ENCODE results near the gene NIT1.

NIT1 gene

DNA sequence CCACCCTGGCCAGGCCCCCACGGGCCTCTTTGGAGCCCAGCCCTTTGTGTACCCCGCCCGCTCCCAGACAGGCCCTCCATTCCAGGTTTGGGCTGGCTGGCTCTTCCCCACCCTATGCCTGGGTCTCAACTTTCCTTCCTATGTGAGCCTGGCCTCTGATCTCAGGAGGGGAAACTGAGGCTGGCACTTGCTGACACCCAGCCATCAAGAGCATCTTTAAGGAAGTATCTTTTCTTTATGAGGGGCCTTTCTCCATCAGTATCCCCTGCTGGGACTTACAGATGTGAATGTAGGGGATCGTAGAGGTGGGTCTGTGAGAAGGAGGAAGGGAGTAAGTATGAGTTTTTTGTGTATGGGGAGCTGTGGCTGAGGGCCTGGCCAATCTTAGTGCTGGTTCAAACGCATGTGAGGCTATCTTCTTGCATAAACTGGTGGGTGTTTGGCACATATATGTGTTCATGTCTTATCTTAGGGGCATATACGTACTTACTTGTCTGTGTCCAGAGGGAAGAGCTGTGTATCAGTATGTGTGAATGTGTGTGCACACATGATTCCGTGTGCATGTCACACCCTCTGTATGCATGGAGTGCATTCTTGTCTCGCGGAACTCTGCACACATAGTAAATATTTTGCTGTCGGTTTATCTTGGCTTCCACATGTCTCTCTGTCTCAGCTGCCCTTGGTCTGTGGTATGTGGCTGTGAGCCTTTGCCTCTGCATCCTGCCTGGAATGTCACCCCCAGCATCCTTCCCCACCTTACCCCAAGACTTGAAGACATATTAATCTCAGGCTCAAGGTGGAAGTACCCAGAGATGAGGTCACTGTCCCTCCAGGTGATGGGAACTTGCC is 33.9 kb upstream of the NIT1 start:
- no peak for DNase-seq (ENCODE audit: low read depth)

DNA sequence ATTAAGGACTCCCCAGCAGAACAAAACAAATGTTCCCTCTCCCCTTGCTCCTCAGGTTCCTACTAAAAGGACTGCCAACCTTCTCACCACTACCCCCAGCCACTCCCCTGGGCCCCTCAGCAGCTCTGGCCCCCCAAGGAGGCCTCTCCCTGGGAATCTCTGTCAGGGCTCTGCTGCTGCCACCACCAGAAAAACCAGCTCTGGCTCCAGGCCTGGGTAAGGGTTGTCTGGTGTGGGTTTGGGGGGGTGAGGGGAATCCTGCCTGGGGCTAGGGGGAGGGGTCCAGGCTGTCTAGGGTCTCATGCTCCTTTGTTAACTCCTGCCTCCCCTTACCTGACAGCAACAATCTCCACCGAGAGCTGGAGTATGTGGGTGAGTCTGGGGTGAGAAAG is 33.3 kb upstream of the NIT1 start:
- no peak for DNase-seq (ENCODE audit: low read depth)

DNA sequence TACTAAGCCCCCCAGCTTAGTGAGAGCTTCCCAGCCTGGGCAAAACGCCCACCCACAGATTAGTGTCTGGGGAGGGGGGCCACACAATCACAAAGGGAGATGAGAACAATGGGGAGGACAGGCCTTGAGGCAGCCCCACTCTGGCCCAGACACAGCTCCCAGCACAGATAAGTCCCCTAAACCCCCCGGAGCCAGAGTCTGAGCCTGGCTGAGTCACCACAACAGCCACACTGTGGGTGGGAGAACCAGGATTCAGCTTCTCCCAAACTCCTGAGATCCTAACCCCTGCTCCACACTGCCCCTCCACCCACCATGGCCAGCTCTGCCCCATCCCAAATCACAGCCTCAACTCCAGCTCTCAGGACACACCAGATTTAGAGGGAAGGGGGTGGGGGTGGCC is 32.7 kb upstream of the NIT1 start:
- DNase-seq (ENCODE audit: low read depth) = no peak

DNA sequence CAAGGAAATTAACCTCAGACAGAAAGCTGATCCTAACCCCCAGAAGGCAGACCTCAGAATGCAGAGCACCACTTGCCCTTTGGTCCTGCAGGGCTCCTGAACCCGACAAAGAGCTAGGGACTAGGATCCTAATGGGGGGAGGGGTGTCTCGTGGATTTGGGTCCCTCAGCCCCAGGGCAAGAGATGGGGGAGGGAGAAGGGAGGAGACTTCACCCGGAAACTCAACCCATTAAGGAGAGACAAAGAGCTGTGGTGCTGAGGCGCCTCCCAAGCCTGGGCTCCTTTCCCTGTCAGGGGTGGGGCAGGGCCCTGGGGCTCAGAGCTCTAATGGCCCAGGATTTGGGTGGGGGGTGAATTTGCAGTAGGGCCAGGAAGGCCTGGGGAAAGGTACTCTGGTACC is 31.4 kb upstream of the NIT1 start:
- no peak for DNase-seq (ENCODE audit: low read depth)

DNA sequence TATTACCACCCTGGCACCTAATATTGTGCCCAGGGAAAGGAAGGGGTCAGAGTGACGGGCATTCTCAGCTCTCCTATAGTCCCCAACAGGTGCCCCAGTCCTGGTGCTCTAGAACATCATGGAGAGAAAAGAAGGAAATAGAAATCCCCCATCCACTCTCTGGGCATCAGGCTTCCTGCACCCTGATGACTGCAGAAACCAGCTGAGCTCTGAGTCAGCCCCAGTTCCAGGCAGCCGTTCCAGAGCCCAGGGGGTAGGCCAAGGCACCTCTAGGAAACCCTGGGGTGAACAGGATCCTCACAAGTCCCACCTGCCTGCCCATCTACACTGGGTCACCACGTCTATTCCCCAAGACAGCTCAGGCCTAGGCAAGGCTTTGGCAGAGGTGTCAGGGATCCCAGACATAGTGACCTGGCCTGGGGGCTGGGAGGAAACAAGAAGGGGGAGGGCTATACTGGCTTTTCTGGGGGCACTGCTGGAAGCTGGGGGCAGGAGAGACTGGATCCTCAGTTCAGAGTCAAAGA is 29.3 kb upstream of the NIT1 start:
- DNase-seq (ENCODE audit: low read depth) = no peak

DNA sequence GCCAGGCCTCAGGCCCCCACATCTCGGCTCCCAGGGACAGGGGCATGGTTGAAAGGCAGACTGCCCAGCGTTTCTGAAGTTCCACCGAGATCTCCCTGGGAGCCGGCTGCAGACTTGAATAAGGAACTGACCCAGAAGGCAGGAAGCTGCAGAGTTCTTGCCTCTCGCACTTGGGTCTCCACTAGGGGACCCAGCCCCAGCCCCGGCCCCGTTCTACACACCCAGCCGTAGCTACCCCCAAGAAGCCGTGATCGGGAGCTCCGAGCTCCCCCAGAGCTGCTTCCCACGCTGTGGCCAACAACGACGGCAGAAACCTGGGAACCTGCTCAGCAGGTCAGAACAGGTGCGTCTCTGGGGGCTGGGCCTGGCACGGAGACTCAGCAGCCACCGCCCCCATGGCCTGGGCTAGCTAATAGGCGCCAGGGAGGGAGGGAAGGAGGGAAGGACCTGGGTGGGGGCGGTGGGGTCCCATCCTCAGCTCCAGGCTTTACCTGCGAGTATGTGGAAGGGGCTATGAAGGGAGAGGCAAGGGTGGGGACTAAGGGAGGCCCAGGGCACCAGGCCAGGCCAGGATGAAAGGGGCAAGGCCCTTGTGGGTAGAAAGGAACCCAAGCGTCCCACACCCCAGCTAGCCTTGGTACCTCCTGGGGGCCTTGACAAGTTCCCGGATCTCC is 28.5 kb upstream of the NIT1 start, which contains the start of gene NECTIN4:
Gene NECTIN4 (minus strand): TSS at position 308 of the 674 bp plus-strand sequence. CDS start 262 bp downstream, at position 46.
- DNase-seq (ENCODE audit: low read depth) = no peak

DNA sequence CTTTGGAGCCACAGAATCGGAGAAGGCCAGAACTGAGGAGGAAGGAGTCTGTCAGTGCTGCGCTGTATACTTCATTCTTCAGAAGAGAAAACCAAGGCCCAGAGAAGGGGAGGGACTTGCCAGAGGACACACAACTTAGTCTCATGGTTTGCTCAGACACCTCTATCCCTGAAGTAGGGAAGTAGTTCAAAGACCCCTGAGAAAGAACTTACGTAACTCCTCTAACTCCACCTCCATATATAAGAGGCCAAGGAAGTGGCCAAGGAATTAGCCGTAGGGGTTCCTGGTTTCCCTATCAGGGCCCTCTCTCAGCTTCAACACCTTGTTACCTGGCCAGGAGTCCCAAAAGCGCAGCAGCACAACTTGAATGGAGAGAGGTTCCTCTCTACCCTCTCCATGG is 28.0 kb upstream of the NIT1 start:
- DNase-seq (ENCODE audit: low read depth) = no peak

DNA sequence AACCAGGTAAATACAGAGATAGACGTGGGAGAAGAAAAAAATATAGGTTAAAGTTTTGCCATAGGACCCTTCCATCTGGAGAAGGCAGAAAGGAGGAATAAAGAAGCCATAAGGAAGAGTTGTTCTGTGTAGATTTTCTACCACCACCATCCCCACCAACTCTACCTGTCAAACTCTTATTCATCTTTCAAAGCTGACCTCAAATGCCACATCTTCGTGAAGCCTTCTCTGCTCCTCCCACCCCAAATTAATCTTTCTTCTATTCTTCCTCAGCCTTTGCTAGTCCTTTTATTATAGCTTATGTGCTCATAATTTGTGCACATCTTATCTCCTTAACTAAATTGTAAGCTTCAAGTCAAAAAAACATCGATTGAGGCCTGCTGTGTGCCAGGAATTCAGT is 27.3 kb upstream of the NIT1 start:
- DNase-seq (ENCODE audit: low read depth) = no peak

DNA sequence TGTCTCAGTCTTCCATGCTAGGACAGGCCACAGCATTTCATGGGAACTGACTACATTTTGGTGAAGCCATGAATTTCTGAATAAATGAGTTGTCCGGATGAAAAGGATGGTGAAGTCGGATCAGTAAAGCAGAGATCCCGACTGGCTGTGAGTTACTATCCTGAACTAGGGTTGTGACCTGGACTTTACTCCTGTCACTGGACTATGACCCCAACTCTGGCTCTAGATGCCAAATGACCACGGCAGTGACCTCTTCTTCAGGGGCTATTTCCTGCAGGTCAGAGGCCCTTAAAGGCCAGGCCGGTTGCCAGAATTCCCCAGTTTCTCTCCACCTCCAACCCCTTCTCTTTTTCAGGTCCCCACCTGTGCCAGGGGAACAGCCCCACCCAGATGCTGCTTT is 26.8 kb upstream of the NIT1 start:
- DNase-seq (ENCODE audit: low read depth) = no peak

DNA sequence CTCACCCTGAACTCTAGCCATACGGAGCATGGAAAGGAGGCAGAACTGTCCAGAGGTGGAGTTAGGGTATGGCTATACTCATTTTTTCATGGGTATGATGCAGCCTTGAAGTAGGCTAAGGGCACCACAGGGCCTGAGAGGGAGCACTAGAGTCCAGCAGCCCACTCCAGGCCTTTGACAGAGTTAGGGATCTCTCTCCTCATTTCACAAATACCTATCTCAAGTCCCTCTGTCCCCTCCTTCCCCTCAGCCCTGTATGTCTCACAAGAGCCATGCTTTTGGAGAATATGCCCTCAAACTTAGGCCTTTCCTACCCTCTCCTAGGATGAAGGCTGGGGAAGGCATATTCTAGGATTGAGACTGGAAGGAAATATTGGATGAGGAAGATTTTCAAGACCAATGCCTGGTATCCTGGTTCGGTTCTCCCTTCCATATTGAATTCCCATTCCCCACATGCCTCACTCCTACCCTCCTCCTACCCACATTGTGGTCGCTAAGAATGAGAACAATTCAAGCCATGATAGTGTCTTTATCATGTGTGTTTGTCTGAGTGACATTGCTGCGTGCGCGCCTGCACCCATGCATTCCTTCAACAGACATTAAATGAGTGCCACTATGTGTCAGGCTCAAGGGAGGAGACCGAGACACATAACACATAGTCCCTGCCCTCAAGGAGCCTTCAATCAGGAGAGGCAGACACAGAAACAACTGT is 26.0 kb upstream of the NIT1 start:
- DNase-seq (ENCODE audit: low read depth) = no peak

DNA sequence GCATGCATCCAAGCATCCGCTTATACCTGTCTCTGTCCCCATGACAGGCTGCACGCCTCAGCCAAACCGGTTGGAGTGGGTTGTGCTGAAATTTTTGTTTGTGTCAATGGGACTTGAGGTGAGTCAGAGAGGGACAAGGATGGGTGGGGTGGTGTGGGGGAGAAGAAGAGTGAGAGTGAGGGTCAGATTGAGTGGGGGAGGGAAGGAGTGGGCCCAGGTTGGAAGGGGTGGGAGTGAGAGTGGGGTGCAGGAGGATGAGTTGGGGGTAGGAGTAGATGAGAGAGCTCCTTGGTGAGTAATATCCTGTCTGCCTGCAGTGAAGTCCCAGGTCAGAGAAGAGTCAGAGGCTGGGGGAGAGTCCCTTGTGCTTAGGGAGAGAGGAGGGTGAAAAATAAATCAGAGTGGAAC is 25.3 kb upstream of the NIT1 start:
- no peak for DNase-seq (ENCODE audit: low read depth)

DNA sequence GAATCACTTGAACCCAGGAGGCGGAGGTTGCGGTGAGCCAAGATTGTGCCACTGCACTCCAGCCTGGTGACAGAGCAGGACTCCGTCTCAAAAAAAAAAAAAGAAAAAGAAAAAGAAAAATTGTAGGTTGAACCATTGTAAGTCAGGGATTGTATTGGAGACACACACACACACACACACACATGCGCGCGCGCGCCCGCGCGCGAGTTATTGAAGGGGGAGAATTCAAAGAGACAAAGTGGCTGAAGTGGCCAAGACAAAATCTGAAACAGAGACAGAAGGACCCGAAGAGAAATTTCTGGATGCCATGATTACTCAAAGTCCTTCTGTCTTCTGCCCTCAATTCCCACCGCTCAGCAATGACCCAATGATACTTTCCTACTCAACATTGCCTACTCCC is 23.4 kb upstream of the NIT1 start:
- no peak for DNase-seq (ENCODE audit: low read depth)

DNA sequence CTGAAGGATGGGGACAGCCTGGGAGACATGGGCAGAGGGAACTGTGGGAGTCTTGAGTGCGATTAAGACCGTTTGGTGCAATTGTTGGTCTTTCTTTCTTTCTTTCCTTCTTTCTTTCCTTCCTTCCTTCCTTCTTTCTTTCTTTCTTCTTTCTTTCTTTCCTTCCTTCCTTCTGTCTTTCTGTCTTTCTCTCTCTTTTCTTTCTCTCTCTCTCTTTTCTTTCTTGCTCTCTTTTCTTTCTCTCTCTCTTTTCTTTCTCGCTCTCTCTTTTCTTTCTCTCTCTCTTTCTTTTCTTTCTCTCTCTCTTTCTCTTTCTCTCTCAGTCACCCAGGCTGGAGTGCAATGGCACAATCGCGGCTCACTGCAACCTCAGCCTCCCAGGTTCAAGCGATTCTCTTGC is 22.7 kb upstream of the NIT1 start:
- DNase-seq (ENCODE audit: low read depth) = no peak

DNA sequence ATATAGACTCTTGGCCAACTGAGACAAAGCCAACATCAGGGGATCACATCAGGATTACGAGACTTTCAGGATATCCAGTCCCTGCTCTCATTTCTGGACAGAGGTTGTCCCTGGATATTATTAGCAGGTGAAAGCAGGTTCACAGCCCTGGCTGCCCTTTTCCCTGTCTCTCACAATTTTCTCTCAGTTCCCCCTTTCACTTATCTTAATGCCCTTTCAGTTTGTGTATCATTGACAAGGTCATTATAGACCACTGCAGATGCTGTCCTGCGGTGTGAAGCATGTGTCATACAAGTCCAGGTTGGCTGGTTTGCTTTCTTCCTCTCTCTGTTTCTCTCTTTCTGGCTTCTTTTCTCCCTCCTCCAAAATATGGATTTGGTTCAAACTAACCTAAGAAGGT is 21.9 kb upstream of the NIT1 start:
- DNase-seq (ENCODE audit: low read depth) = no peak

DNA sequence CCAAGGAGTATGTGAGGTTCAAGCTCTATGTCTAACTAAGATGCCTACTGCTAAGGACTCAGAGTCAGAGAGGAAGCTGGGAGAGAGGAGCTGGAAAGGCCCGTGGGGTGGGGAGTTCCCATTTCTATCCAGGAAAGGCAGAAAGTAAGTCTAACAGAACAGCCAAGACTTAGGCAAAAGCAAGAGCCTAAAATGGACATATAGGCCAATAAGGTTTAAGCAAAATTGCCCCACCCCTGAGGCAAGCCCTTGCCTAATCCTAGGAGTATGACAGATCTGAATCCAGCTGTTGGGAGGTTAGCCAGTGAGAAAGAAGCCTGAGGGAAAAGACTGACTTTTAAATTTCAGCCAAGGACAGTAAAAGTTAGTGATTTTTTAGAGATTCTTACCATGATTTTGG is 21.4 kb upstream of the NIT1 start:
- DNase-seq (ENCODE audit: low read depth) = no peak

DNA sequence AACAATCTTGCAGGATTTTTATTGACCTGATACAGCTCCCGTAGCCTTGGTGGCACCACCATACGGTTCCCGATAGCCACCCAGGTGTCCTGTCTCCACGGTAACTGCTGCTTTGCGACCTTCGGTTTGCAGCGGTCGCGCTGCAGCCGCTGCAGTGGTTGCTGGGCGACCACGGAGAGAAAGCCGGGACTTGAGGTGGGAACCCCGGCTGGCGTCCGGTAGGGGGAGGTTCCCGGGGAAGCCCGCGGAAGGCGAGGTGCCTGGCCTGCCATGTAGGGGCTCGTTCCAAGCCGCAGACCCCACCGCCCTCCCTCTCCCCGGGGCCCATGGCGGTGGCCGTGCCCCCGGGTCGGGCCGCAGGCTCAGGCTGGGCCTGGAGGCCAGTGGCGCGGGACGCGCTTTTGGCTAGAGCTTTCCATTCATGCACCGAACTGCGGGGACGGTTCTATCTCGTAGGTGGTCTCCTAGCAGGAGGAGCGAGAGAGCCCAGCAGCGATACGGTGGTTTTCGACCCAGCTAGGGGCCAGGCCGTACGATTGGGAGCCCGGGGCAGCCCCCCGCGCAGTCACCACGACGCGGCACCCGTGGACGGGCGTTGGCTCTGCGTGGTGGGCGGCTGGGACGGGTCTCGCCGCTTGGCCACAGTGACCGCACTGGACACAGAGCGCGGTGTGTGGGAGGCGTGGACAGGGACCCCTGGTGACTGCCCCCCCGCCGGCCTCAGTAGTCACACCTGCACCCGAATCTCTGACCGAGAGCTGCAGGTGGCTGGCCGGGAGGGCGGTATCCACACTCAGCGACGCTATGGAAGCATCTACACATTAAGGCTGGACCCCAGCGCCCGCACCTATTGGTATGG is 19.5 kb upstream of the NIT1 start, which contains the start of gene KLHDC9:
Gene KLHDC9 (plus strand): TSS at position 152 of the 859 bp plus-strand sequence. CDS start 175 bp downstream, at position 327.
- DNase-seq (ENCODE audit: low read depth) = no peak

DNA sequence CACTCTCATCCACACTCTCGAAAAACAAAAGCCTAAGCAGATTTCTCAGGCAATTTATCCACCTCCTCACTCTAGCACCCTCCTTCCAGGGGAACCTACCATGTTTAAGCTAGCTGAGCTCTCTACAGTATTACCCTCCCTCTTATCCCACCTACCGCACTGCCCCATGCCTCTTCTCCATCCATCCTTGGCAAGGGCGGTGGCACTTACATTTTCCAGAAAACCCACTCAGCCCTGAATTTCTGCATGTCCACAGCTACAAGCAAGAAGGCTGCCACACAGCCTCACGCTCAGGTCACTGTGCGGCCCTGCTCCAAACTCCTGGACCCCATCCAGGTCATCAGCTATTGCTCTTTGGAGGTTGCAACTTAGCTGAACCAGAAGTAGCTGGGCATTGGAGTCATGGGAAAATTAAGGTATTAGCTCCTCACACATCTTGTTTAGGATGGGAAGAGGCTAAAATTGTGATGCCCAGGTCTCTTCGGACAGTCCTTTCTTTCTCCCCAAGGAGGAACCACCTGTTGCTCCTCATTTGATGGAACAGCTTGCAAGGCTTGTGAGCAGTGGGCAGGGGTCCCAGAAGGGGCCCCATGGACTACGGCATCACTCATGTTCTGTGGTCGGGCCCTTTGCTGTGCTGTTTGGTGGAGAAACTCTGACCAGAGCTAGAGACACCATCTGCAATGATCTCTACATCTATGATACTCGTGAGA is 18.7 kb upstream of the NIT1 start:
- DNase-seq (ENCODE audit: low read depth) = no peak

DNA sequence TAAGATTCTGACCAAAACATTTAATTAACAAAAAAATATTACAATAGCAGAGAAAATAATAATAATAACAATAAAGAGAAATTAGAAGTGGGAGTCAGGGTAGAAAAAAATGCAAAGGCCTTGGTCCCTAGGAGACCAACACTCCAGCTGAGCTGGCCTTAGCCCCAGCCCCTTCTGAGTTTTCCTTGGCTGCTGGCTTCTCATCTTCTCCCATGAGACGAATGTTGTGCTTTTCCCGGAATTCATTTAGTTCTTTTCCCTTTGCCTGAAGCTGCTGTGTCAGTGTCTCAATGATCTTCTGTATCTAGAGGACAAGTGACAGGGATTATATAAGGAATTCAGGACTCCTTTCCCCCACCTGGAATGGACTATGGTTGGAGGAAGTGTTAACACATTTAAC is 17.3 kb upstream of the NIT1 start:
- DNase-seq (ENCODE audit: low read depth) = no peak

DNA sequence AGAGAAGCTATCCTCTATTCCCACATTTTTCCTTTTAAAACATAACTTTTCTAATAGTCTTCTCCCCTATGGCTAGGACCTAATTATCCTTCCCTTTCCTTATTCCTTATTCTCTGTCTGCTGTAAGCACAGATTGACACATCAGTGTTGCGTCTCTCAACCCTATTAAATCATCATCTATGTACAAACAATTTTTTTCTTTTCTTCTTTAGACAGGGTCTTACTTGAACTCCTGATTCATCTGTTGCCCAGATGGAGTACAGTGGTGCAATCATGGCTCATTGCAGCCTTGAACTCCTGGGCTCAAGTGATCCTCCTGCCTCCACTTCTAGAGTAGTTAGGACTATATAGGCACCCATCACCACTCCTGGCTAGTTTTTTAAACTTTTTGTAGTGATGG is 11.5 kb upstream of the NIT1 start:
- no peak for DNase-seq (ENCODE audit: low read depth)

DNA sequence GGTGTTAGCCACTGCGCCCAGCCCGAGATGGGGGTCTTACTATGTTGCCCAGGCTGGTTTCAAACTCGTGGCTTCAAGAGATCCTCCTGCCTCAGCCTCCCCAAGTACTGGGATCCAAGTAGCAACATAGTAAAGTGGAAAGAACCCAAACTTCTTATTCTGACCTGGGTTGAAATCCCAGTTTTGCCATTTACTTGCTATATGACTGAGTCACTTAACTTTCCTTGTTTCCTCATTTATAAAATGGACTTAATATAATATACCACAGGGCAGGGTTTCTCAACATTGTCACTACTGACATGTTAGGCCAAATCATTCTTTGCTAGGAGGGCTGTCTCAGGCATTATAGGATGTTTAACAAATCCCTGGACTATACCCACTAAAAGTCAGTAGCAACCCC is 6.8 kb upstream of the NIT1 start:
- no peak for DNase-seq (ENCODE audit: low read depth)

DNA sequence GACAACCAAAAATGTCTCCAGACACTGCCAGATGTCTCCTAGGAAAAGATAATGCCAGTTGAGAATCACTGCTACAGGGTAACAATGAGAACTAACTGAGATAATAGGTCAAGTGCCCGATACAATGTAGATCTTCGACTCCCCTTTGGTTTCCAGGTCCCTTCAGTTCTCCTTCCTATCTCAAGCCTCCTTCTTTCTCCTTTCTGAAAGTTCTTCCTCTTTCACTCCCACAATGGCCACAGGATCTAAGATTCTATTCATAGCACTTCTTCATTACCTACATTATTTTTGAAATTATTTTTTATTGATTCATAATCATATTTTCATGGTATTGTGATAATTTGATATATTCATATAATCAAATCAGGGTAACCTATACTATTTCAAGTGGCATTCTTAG is 6.4 kb upstream of the NIT1 start:
- no peak for DNase-seq (ENCODE audit: low read depth)
